NK-92 (cell line): ENCODE data around the gene PLSCR2.
"Not testable (repeated sequence)": the region's sequence is repeated elsewhere in the genome, so short reads cannot be mapped to it uniquely, and the experiment has no call there.

Experiments
- DNase-seq: peaks from one replicate; lab custom pipeline; 2025; ENCODE audit not compliant: unreplicated experiment; lab: John Stamatoyannopoulos, UW

PLSCR2 gene

GRCh38 chr3:146421819-146422759 lies 47.3 kb downstream of the PLSCR2 start:
- DNase-seq, result no peak

- DNase-seq, result no peak
Observed at GRCh38 chr3:146416366-146416765, 53.0 kb downstream of the PLSCR2 start.

DNA sequence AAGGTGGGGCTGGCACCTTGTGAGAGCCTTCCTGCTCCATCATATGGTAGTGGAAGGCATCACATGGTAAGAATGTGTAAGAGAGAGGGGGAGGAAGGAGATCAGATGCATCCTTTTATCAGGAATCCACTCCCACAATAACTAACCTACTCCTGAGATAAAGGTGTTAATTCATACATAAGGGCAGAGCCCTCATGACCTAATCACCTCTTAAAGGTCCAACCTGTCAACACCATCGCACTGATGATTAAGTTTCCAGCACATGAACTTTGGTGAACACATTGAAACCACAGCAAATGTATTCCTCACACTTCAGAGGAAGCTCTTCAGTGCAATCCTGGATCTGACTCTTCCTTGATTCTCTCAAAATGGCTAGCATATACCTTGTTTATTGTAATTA lies 55.4 kb downstream of the PLSCR2 start:
- no peak for DNase-seq

DNA sequence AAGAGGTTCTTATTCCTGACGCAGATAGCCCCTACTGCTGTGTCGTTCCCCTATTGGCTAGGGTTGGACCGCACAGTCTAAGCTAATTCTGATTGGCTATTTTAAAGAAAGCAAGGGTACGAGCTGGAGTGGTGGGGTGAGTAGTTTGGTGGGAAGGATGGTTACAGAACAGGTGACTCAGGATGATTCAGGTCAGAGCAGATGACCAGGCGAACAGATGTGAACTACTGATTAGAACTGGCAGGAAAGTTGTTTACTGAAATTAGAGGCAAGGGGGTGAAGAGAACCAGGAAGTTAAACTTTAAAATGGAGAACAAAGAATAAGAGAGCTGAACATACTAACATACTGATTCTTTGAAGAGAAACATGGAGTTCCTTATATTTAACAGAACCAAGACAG lies 56.6 kb downstream of the PLSCR2 start:
- DNase-seq, result not testable (repeated sequence)

DNA sequence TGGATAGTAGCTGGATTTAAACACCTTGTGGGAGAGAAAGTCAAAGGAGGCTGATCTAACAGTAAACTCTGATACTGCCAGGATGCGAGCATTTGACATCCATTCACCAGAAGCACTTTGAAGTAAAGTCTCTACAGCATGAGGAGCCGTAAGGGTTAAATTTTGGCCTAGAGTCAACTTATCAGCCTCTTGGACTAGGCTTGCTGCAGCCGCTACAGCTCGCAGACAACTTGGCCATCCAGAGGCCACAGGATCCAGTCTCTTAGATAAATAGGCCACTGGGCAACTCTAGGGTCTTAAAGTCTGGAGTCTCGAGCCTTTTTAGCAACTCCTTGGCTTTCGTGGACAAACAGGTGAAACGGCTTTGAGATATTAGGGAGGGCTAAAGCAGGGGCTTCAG lies 61.4 kb downstream of the PLSCR2 start:
- no peak for DNase-seq

DNA sequence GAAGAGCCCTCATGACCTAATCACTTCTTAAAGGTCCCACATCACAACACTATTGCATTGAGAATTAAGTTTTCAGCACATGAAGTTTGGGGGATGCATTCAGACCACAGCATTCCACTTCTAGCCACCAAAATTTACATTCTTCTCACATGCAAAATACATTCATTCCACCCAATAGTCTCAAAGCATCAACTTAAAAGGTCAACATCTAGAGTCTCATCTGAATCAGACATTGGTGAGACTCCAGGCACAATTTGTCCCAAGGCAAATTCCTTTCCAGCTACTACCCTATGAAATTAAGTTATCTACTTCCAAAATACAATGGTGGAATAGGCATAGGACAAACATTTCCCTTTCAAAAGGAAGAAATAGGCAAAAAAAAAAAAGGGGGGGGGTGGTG lies 64.9 kb downstream of the PLSCR2 start:
- no peak for DNase-seq

DNA sequence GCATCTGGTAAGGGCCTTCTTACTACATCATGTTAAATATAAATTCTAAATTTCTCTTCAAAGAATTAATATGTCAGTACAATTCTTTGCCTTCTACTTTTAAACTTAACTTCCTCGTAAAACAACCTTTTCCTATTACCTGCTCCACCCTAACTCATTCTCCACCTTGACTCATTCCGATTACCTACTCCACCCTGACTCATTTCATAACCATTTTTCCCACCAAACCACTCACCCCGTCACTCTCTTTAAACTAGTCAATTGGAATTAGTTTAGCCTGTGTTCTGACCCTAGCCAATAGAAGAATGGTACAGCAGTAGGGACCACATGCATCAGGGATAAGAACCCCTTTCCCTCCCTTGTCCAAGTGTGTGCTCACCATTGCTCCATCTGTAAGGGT lies 65.6 kb downstream of the PLSCR2 start:
- DNase-seq, result no peak

- no peak for DNase-seq
Observed at GRCh38 chr3:146396792-146397191, 72.6 kb downstream of the PLSCR2 start.

DNA sequence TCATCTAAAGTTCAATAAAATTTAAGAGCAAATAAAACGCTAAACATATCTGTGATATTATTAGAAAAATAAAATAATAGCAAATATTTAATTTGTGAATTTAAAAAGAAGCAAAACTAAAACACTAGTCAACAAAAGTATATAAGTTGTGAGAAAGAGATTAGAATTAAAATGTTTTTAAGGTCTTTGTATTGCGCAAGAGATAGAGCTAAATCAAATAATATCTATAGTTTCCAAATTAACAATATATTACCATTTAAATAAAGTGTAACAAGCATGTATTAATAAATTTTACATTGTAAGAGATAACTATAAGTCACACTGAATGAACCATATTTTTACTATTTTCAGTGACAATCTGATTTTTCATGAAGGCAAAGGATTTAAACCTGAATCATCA lies 74.2 kb downstream of the PLSCR2 start:
- DNase-seq, result no peak

- DNase-seq, result no peak
Observed at GRCh38 chr3:146390957-146391356, 78.4 kb downstream of the PLSCR2 start.

- no peak for DNase-seq
Observed at GRCh38 chr3:146390006-146390772, 79.2 kb downstream of the PLSCR2 start.

DNA sequence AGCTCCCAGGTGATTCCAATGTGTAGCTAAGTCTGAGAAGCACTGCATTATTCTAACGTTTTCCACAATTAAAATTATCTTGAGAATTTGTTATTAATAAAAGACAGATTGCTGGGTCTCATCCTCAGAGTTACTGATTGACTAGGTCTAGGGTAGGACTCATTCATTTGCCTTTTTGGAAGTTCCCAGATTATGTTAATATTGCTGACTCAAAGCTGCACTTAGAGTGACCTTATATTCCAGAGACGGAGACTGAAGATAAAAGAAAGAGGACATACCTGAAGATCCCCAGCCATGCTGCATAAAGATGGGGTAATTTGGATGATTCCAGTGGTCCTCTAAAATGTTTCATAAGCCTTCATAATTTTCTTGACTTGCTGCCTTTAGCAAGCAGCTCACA lies 81.8 kb downstream of the PLSCR2 start:
- no peak for DNase-seq

DNA sequence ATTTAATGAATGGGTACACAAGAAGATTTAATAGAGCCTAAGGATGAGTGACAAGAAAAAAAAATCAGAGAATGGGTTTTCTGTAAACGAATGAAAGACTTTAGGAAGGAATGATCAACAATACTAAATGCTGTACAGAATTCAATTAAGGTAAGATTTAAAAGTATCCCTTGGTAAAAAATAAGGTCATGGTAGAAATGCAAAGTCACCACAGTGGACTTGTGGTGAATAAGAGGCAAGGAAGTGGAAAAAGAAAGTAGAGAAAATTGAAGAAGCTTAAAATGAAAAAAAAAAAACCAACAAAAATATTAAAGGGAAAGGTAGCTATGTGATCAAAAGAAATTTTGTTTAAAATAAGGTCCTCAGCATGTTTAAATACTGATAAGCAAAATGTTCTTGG lies 82.4 kb downstream of the PLSCR2 start:
- no peak for DNase-seq

DNA sequence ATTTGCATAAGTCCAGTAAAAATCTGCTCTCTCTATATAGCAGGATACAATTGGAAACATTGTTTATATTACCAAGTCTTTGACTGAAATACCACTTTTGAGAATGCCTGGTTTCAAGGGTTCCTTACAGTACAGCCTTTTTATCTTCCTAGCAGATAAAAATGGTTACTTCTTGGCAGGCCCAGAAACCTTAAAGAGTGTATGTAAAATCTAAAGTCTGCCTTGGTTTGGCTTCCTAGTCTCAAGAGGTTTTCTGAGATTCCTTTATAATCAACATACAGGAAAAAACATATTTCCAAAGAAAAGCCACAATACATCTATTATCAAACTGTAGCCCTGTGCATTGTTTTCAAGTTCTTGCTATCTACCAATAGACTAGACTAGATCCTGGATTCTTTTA lies 84.6 kb downstream of the PLSCR2 start:
- DNase-seq, result no peak
